ENCODE measurements around the gene CLDN15.

DNA sequence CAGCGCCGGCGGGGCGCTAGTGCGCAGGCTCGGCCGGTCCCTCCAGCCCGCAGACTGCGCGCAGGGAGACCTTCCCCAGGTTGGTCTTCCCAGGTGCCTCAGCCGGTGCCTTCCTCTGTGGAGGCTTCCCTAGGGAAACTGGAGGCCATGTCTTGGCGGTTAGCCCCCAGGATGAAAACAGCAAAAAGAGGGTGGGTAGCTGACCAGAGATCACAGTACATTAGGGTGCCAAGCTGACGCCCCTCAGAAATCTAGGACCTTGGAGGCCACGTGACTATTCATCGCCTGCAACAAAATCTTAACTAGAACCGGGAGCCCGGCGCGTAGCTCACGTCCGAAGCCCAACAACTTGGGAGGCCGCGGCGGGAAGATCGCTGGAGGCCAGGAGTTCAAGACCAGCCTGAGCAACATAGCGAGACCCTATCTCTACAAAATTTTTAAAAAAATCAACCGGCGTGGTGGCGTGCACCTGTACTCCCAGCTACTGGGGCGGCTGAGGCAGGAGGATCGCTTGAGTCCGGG is 7.6 kb upstream of the CLDN15 start:
- TF ChIP-seq CTCF (IDR thresholded peaks at IDR 0.05; ENCODE audit: insufficient read depth, low read length, poor library complexity, severe bottlenecking), result no peak
- TF ChIP-seq EZH2phosphoT487 (conservative IDR thresholded peaks at IDR 0.05; ENCODE audit: low read length), result no peak
